Dermis microvascular lymphatic vessel endothelial cell (primary cell): ENCODE data around the gene M6PR. TPM values are rescaled to one million over a fixed set of nuclear protein-coding genes. Genes with fewer than 3 reads are reported as not detected.
"Not testable (repeated sequence)": the region's sequence is repeated elsewhere in the genome, so short reads cannot be mapped to it uniquely, and the experiment has no call there.

Source experiments
- DNase-seq, 2 donors: peaks; one replicate each; pipeline versions ENCODE4 v3.0.0 to v3.0.0-alpha.2; 2010; ENCODE audit warnings: low read depth in 2 of 2
- total RNA-seq: library from RNA; depleted of rRNA; stranded (reverse); fragments of >200 nt; gene quantifications from 2 replicates; pipeline ENCODE4 v1.2.1, GENCODE V29; 2014

M6PR gene
- total RNA-seq, 1 donor from 2014 or later, result 212 TPM

- DNase-seq, result no peak
Observed at GRCh38 chr12:8912914-8913313, 36.5 kb downstream of the M6PR start.

DNA sequence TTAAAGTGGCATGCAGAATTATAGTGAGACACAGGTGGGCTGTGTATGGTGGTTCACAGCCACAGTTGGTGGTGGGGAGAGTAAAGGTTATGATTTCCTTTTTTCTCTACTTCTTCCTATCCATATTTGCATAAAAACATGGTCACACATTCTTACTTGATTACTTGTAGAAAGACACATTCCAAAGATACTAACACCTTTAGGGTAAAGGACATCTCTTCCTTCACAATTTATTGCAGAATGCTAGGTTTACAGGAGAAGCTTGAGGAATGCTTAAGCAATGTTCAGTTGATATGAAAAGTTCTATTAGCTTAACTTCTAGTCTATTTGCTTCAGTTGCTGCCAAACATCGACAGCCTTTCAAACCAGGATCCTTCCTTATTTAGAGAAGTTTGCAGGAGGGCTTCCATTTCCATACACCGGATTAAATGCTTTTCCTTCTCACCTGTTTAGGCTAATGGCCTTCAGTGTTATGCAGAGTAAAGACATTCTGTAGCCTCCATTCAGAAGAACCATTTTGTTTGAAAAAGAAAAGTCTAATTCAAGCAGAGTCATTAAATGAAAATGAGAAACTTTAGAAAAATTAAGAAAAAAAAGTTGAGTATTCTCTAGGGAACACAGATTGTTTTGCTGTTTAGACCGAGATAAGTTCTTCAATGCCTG, 37.7 kb downstream of the M6PR start:
- no peak for DNase-seq

DNA sequence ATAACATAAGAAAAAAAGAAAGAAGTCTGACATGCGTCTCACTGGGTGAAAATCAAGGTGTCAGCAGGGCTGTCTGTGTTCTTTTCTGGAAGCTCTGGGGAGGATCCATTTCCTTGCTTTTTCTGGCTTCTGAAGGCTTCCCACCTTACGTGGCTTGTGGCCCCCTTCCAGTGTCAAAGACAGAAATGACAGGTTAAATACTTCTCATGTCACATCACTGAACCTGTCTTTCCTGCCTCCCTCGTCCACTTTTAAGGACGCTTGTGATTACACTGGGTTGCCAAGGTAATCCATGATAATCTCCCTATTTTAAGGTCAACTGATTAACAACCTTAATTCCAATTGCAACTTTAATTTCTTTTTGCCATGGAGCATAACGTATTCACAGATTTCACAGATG, 39.7 kb downstream of the M6PR start:
- DNase-seq, result no peak

- DNase-seq, result no peak
Observed at GRCh38 chr12:8907513-8907912, 41.9 kb downstream of the M6PR start.

- DNase-seq, result no peak
Observed at GRCh38 chr12:8906266-8907180, 42.9 kb downstream of the M6PR start.

DNA sequence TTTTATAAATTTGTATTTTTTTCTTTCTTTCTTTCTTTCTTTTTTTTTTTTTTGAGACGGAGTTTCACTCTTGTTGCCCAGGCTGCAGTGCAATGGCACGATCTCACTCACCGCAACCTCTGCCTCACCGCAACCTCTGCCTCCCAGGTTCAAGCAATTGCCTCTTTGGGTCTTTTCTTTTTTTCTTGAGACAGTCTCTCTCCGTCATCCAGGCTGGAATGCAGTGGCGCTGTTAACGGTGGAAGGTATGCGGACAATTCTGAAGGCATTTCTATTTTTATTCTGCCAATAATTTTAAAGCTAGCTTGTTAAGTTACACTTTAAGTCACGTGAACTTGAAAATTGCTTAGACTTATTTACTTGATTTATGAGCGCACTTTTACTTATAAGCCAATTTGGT, 43.9 kb downstream of the M6PR start:
- DNase-seq, result no peak

DNA sequence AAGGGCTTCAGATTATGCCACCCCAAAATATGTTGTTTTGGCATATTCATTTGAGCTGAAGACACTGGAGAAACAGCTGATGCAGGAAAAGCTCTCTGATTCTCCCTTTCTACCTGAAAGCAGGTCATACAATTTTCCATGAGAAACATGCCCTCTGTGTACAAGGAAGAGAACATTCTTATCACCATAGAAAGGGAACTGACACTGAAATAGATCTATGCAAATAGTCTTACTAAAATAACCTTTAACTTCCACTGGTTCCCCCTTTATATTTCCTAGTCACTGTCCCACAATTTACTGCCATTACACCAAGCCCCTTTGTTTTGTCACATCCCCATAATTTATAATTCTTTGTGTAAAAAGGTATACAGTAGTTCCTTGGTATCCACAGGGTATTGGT, 44.8 kb downstream of the M6PR start:
- no peak for DNase-seq

- DNase-seq, result no peak
Observed at GRCh38 chr12:8903646-8904045, 45.8 kb downstream of the M6PR start.

- not testable (repeated sequence) for DNase-seq
Observed at GRCh38 chr12:8902703-8903102, 46.7 kb downstream of the M6PR start.

GRCh38 chr12:8899830-8900229, 49.6 kb downstream of the M6PR start:
- DNase-seq, result no peak

DNA sequence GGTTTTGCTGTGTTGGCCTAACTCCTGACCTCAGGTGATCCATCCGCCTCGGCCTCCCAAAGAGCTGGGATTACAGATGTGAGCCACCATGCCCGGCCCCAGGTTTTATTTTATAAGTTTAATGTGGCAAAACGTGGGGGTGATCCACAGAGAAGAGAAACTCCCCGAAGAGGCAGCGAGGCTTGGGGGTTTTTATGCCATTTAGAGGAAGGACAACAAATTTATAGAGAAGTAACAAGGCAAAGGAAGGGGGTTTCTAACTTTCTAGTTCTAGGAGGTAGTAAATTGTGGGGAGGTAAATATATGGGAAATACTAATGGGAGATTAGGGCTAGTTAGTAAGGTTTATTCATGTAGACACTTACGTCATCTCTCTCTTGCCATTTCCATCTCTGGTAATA, 52.4 kb downstream of the M6PR start:
- DNase-seq, result no peak

- no peak for DNase-seq
Observed at GRCh38 chr12:8894986-8895385, 54.5 kb downstream of the M6PR start.

DNA sequence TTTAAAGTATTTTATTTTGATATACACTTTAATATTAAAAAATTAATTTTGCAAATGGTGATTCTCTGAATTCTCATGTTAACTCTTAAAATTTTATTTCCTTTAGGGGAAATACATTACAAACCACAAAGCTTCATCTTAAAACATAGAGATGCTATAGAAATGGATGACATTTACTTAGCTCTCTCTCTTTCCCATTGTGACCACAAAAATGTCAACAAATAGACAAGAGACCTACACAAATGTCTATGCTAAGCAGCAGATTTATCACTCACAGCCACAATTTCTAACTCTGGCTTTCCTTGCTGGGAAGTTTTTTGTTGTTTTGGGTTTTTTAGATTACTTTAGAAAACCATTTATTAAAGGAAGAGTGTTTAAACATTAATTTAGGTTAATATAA, 55.1 kb downstream of the M6PR start:
- DNase-seq, result no peak

DNA sequence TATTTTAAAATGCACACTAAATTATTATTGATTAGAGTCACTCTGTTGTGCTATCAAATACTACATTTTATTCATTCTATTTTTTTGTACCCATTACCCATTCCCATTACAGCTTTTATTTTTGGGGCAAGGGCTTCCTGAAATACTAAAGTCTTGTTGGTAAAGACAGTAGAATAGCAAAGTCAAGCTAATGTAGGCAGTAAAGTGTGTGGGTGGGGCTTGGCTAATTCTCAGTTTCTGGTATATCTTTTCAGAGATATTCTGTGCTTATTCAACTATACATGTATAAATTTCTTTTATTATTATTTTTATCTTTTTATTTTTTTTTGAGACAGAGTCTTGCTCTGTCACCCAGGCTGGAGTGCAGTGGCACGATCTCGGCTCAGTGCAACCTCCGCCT, 57.5 kb downstream of the M6PR start:
- DNase-seq, result no peak

Other genes with a start within 250 kb of the M6PR start
- gene A2ML1, start 127.0 kb downstream of the M6PR start, total RNA-seq, result not detected in 2 replicates
- gene PHC1, start 35.1 kb downstream of the M6PR start, total RNA-seq, result 6.5 and 8.2 TPM in 2 replicates
- gene KLRG1, start 39.9 kb upstream of the M6PR start, total RNA-seq, result 0.51 and 0.63 TPM in 2 replicates
- 13.5 and 24.3 TPM in 2 replicates for gene A2M, start 166.3 kb upstream of the M6PR start, total RNA-seq